GM19467 (cell line): ENCODE data around the gene MFNG.

ENCODE experiments used
- ATAC-seq: cut with Tn5 transposase; IDR thresholded peaks from one replicate; pipeline ENCODE4 v1.9.1; 2021; ENCODE audit warnings: mild to moderate bottlenecking, moderate library complexity; ENCODE audit not compliant: unreplicated experiment

MFNG gene

GRCh38 chr22:37514526-37515051, 28.4 kb upstream of the MFNG start:
- ATAC-seq, result no peak

GRCh38 chr22:37511395-37512104, 25.4 kb upstream of the MFNG start:
- no peak for ATAC-seq

DNA sequence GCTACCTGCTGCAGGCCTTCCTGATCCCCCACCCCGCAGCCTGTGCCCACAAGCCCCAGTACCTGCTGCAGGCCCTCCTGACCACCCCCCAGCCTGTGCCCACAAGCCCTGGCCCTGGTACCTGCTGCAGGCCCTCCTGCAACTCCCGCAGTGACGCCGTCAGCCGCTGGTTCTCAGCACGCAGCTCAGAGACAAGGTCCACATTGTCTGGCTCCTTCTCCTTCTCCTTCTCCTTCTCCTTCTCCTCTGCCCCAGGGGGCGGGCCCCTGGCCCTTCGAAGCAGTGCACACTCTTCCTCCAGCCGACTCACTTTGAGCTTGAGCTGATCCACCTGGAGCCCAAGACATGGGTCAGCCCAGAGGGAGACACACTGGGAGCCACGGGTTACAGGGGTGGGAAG, 23.9 kb upstream of the MFNG start:
- ATAC-seq, result no peak

DNA sequence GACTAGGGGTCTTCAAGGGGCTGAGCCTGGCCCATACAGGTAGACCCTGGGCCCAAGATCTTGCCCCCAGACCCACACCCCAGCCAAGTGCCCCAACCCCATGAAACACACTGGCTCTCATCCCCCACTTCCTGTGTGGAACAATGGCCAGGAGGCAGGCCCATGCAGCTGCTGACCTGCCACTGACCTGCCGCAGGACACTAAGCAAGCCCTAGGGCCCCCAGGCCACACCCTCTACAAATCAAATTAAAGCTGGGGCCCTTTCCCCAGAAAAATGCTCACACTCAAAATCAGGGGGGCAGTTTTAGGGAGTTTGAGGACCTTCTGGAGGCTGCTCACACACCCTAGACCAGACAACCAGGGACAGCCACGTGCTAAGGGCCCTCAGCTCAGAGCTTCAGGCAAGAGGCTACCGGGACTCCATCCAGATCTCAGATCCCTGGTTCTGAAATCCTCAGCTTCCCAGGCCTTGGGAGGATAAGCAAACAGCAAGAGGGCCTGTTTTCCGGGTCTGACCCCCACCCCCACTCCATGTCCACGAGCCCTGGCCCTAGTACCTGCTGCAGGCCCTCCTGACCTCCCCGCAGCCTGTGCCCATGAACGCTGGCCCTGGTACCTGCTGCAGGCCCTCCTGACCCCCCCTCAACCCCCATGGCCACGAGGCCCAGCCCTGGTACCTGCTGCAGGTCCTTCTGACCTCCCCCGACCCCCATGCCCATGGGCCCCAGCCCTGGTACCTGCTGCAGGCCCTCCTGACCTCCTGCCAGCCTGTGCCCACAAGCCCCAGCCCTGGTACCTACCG, 23.1 kb upstream of the MFNG start:
- no peak for ATAC-seq

- no peak for ATAC-seq
Observed at GRCh38 chr22:37508431-37508992, 22.3 kb upstream of the MFNG start.

DNA sequence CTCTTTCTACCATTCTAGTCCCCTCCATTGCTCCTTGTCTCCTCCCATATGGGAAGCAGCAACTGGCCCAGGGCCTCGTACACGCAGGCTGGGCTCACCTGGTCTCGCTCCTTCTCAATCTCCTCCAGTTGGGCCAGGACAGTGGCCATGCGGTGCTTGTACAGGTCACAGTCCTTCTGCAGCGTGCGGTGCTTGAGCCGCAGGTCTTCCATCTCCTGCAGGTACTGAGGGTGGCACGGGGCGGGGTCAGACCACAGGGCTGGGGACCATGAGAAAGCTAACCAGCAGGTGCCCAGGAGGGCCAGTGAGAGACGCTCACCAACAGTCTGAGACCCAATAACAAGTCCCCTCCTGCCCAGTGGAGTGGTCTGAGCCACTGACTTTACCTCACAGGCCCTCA, 21.5 kb upstream of the MFNG start:
- no peak for ATAC-seq

GRCh38 chr22:37505989-37506388, 19.8 kb upstream of the MFNG start:
- no peak for ATAC-seq

GRCh38 chr22:37505565-37505964, 19.4 kb upstream of the MFNG start:
- ATAC-seq, result no peak

DNA sequence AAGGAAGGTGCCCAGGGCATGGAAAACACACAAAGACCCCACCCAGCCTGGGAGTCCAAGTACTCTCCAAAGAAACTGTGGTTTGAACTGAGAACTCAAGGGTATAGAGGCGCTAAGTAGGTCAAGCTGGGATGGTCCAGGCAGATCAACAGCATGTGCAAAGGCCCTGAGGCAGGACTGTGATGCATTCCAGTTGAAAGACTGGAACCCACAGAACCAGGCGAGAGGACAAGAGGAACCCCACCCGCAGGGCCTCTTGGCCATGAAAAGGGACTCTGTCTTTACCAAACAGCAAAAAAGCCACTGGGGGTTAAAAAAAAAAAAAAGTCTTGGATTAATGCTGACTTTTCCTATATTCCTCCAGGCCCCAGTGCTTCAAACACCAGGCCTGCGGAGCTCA, 18.8 kb upstream of the MFNG start:
- no peak for ATAC-seq

GRCh38 chr22:37503850-37504249, 17.7 kb upstream of the MFNG start:
- no peak for ATAC-seq

- ATAC-seq, result no peak
Observed at GRCh38 chr22:37503183-37503683, 17.0 kb upstream of the MFNG start.

GRCh38 chr22:37502342-37503182, 16.4 kb upstream of the MFNG start:
- no peak for ATAC-seq

- no peak for ATAC-seq
Observed at GRCh38 chr22:37501610-37502341, 15.6 kb upstream of the MFNG start.

DNA sequence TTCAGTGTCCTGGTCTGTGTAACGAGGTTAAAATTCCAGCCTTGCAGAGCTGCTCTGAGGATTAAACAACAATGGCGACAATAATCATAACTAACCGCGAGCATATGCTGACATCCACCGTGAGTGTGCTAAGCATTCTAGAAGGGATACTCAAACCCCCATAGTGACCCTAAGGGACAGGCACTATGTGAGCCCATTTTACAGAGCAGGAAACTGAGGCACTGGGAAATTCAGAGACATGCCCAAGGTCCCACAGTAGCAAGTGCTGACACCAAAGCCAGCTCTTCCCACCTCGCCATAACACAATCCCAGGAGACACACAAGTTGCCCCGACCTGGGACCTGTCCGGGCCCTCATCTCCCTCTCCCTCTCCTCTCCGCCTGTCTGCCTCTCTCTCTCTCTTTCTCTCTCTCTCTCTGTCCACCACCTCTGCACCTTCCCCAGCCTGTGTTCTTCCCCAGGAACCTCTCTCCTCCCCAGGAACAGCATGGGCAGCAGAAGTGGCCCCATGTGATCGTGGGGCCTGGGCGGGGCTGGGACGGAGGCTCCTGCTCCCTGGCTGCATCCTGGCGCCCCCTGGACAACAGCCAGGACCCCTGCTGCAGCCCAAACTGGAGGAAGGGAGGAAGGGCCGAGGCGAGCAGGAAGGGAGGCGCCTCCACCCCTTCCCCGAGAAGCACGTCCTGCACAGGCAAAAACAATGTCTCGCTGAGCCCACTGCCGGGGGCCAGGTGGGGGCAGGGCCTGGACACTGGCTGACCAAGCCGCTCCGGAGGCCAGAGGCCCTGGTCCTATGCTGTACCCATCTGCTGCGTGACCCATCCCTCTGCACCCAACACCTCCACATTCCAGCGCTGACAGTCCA, 14.8 kb upstream of the MFNG start:
- ATAC-seq, result no peak

GRCh38 chr22:37499789-37500540, 13.8 kb upstream of the MFNG start:
- ATAC-seq, result no peak

- no peak for ATAC-seq
Observed at GRCh38 chr22:37499027-37499707, 13.0 kb upstream of the MFNG start.

DNA sequence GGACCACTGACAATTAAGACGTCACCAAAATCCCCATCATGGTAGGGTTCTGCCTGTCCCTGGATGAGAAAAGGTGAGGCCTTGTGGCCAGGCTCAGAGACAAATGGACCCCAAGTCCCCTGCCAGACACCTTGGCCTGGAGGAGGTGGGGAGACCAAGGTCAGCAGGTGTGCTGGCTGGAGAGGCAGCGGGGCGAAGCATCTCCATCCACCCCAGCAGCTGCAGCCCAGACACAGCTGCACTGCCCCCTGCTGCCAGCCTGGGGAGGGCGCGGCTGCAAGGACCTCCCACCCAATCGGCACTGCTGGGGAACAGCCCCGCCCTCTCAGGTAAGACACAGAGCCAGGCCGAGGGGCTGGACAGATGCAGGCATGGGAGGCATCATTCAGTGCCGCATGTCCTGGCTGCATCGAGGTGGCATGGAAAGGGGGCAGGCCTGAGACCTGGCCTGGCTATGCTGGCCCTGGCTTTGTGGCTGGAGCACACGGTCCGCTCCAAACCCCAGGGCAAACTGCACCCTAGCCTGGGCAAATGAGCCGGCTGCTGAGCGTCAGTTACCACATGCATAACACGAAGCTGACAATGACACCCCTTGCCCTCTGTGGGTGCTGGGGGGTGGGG, 12.2 kb upstream of the MFNG start:
- no peak for ATAC-seq
